Measurements from ENCODE around the gene CLDN18.

The CLDN18 gene

DNA sequence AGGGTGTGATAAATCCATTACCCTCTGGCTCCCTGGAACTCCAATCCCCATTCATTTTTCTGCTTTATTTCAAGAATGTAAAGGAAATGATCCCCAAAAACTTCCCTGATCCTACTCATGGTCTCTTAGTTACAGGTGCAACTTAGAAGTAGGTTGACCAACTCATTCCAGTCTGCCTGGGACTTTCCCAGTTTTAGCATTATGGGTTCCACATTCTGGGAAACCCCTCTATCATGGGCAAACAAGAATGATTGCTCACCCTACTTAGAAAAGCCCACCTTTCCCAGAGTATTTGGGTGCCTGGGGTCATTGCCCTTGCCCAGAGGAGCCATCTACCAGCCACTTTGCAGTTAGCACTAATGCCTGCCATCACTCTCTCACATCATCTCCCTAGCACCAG, 15.6 kb downstream of the CLDN18 start:
- no peak for DNase-seq (ENCODE audit: extremely low read depth, low read depth)
- TF ChIP-seq CTCF (IDR thresholded peaks at IDR 0.05; ENCODE audit: low read depth, low read length) = no peak

DNA sequence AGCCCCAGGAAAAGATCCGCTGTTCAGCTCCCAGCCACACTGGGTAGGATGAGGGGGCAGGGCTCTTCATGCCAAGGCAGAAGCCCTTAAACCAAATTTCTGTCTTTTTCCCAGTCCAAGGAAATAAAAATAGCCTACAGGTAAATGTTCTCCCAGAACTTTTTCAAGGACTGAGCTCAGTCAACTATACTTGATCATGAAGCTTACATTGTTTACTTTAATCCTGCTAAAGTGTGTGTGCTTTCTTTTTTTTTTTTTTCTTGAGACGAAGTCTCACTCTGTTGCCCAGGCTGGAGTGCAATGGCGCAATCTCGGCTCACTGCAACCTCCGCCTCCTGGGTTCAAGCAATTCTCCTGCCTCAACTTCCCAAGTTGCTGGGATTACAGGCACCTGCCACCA, 17.9 kb downstream of the CLDN18 start:
- DNase-seq (ENCODE audit: extremely low read depth, low read depth) = no peak
- TF ChIP-seq CTCF (IDR thresholded peaks at IDR 0.05; ENCODE audit: low read depth, low read length) = no peak

DNA sequence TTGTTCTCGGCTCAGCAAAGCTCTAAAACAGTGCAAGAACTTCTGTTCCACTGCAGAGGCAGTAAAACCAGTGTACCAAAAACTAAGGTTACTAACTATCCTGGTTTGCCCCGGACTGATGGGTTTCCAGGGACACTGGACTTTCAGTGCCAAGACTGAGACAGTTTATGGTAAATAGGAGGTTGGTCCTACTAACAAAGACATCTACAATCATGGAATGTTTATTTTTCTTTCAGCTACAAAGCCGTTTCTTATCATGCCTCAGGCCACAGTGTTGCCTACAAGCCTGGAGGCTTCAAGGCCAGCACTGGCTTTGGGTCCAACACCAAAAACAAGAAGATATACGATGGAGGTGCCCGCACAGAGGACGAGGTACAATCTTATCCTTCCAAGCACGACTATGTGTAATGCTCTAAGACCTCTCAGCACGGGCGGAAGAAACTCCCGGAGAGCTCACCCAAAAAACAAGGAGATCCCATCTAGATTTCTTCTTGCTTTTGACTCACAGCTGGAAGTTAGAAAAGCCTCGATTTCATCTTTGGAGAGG, 20.8 kb downstream of the CLDN18 start:
- TF ChIP-seq CTCF (IDR thresholded peaks at IDR 0.05; ENCODE audit: low read depth, low read length) = no peak
- DNase-seq (ENCODE audit: extremely low read depth, low read depth) = no peak

DNA sequence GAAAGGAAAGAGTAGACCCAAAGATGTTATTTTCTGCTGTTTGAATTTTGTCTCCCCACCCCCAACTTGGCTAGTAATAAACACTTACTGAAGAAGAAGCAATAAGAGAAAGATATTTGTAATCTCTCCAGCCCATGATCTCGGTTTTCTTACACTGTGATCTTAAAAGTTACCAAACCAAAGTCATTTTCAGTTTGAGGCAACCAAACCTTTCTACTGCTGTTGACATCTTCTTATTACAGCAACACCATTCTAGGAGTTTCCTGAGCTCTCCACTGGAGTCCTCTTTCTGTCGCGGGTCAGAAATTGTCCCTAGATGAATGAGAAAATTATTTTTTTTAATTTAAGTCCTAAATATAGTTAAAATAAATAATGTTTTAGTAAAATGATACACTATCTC, 21.6 kb downstream of the CLDN18 start:
- DNase-seq (ENCODE audit: extremely low read depth, low read depth) = no peak
- no peak for TF ChIP-seq CTCF (IDR thresholded peaks at IDR 0.05; ENCODE audit: low read depth, low read length)

- no peak for TF ChIP-seq CTCF (IDR thresholded peaks at IDR 0.05; ENCODE audit: low read depth, low read length)
- DNase-seq (ENCODE audit: extremely low read depth, low read depth) = no peak
Measured at GRCh38 chr3:138032567-138032966, 22.6 kb downstream of the CLDN18 start.

- DNase-seq (ENCODE audit: extremely low read depth, low read depth) = no peak
- TF ChIP-seq CTCF (IDR thresholded peaks at IDR 0.05; ENCODE audit: low read depth, low read length) = no peak
Measured at GRCh38 chr3:138033202-138033691, 23.3 kb downstream of the CLDN18 start.

DNA sequence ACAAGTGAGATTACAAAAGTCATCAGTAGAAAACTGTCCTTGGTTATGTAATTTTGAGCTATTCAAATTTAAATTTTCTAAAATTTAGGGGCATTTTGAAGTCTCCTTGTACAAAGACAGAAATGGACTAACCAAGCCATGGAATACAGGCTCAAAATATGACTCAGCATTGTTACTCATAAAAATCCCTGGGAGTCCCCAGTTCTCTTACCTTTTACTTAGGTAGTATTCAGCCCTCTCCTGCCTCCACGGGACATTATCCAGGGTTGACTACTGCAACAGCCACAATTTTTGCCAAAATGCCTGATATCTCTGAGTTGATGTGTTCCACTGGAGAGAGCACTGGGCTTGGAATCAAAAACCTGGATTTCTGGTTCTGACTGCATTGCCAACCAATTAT, 25.0 kb downstream of the CLDN18 start:
- no peak for DNase-seq (ENCODE audit: extremely low read depth, low read depth)
- TF ChIP-seq CTCF (IDR thresholded peaks at IDR 0.05; ENCODE audit: low read depth, low read length) = no peak

Data from AG09319 (cell line).